HCEC 1CT (cell line): ENCODE data around the gene DMRT2.

Source experiments
- DNase-seq: peaks from one replicate; pipeline ENCODE4 v3.0.0-alpha.2; 2017

Gene DMRT2

GRCh38 chr9:1047591-1048230, 2.4 kb upstream of the DMRT2 start:
- no peak for DNase-seq

GRCh38 chr9:1048231-1048619, 1.9 kb upstream of the DMRT2 start:
- DNase-seq, result no peak

- no peak for DNase-seq
These were observed 1.3 kb upstream of the DMRT2 start for GRCh38 chr9:1048811-1049210.

- no peak for DNase-seq
These were observed 516 bp upstream of the DMRT2 start for GRCh38 chr9:1049641-1050040.

- DNase-seq, result no peak
These were observed 1.0 kb downstream of the DMRT2 start for GRCh38 chr9:1051210-1051583.

- DNase-seq, result no peak
These were observed 1.6 kb downstream of the DMRT2 start for GRCh38 chr9:1051584-1052275.

GRCh38 chr9:1052365-1053281, 2.5 kb downstream of the DMRT2 start:
- DNase-seq, result no peak

- no peak for DNase-seq
These were observed 3.1 kb downstream of the DMRT2 start for GRCh38 chr9:1053282-1053621.

- DNase-seq, result no peak
These were observed 3.8 kb downstream of the DMRT2 start for GRCh38 chr9:1053986-1054425.

- no peak for DNase-seq
These were observed 5.0 kb downstream of the DMRT2 start for GRCh38 chr9:1055166-1055565.

GRCh38 chr9:1057910-1058309, 7.8 kb downstream of the DMRT2 start:
- DNase-seq, result no peak

GRCh38 chr9:1058826-1059487, 8.8 kb downstream of the DMRT2 start:
- DNase-seq, result no peak

- no peak for DNase-seq
These were observed 15.0 kb downstream of the DMRT2 start for GRCh38 chr9:1065130-1065529.

- DNase-seq, result no peak
These were observed 20.5 kb downstream of the DMRT2 start for GRCh38 chr9:1070692-1071091.

- no peak for DNase-seq
These were observed 21.6 kb downstream of the DMRT2 start for GRCh38 chr9:1071730-1072129.

- DNase-seq, result no peak
These were observed 23.3 kb downstream of the DMRT2 start for GRCh38 chr9:1073497-1073896.

- no peak for DNase-seq
These were observed 27.5 kb downstream of the DMRT2 start for GRCh38 chr9:1077616-1078015.

- DNase-seq, result no peak
These were observed 33.3 kb downstream of the DMRT2 start for GRCh38 chr9:1083325-1083913.

GRCh38 chr9:1085086-1085485, 34.9 kb downstream of the DMRT2 start:
- DNase-seq, result no peak

- DNase-seq, result no peak
These were observed 36.4 kb downstream of the DMRT2 start for GRCh38 chr9:1086517-1086916.

GRCh38 chr9:1087120-1087881, 37.1 kb downstream of the DMRT2 start:
- no peak for DNase-seq

GRCh38 chr9:1094749-1095148, 44.6 kb downstream of the DMRT2 start:
- DNase-seq, result no peak
